Kidney (tissue), 14 donors: Measurements from ENCODE around the gene ADIPOQ. TPM values are rescaled to one million over a fixed set of nuclear protein-coding genes. Genes with fewer than 3 reads are reported as not detected.

Experiments used
- DNase-seq, 5 donors: peaks; one replicate each; pipeline ENCODE4 v3.0.0-alpha.2; 2013 to 2020
- FAIRE-seq: peaks from 2 replicates; lab custom pipeline; 2012; peaks lifted over from hg19 to GRCh38; lab: Jason Lieb, UNC
- H3K27ac ChIP-seq, 2 donors: one replicate each; pipeline ENCODE4 v1.7.0; 2013; ENCODE audit warnings: low read depth in 2 of 2, low read length in 2 of 2, inconsistent platforms in 1 of 2
- H3K27me3 ChIP-seq: one replicate; pipeline ENCODE4 v1.7.1; 2013; ENCODE audit warnings: low read length, inconsistent platforms; ENCODE audit not compliant: control insufficient read depth, insufficient read depth
- H3K36me3 ChIP-seq, 3 donors: one replicate each; pipeline versions ENCODE4 v1.7.0 to v1.7.1; 2013; ENCODE audit warnings: low read length in 3 of 3, control low read depth in 1 of 3, inconsistent platforms in 1 of 3; ENCODE audit not compliant: insufficient read depth in 3 of 3, control insufficient read depth in 2 of 3
- H3K4me1 ChIP-seq, 3 donors: one replicate each; pipeline versions ENCODE4 v1.7.0 to v1.7.1; 2013; ENCODE audit warnings: low read length in 3 of 3, inconsistent platforms in 1 of 3, low read depth in 1 of 3; ENCODE audit not compliant: control insufficient read depth in 2 of 3, insufficient read depth in 2 of 3
- H3K4me3 ChIP-seq, 3 donors: one replicate each; pipeline versions ENCODE4 v1.7.0 to v1.8.1; 2013; ENCODE audit warnings: low read length in 3 of 3, control low read depth in 1 of 3, inconsistent platforms in 1 of 3
- H3K9ac ChIP-seq, 3 donors: one replicate each; pipeline versions ENCODE4 v1.7.0 to v1.7.1; 2013; ENCODE audit warnings: low read length in 3 of 3, control low read depth in 1 of 3, inconsistent platforms in 1 of 3
- H3K9me3 ChIP-seq, 3 donors: one replicate each; pipeline versions ENCODE4 v1.7.0 to v1.7.1; 2013; ENCODE audit warnings: low read length in 3 of 3, control low read depth in 1 of 3, inconsistent platforms in 1 of 3; ENCODE audit not compliant: control insufficient read depth in 2 of 3, insufficient read depth in 1 of 3
- intact Hi-C: fragments of 100-400 bp; cut with DNase I; formaldehyde crosslinking; loops from one replicate; pipeline ENCODE4 v1.11.1; 2022
- polyA plus RNA-seq: library from polyadenylated mRNA; stranded (reverse); fragments of 350-450 nt; fragmentation: Illumina TruSeq; extraction: RNeasy Lipid Tissue Mini Kit (QIAGEN cat#74804); gene quantifications from one replicate; pipeline ENCODE4 v1.2.3, GENCODE V29; 2014; ENCODE audit warnings: low read depth, low replicate concordance; ENCODE audit not compliant: insufficient read depth
- total RNA-seq: library from RNA; stranded (reverse); fragmentation: NEBNext Ultra II Directional; extraction: Animal tissue kit (Norgen Biotek cat#: 25700); gene quantifications from one replicate; pipeline ENCODE4 v1.2.1, GENCODE V29; 2021
- TF ChIP-seq, protein P1 (sequence below): IDR thresholded peaks from 3 replicates; pipeline ENCODE4 v1.5.1; 2012; ENCODE audit warnings: mild to moderate bottlenecking, moderate library complexity, borderline replicate concordance; ENCODE audit not compliant: insufficient read depth; ENCODE audit errors: extremely low read depth
- donor health status: control.
- donor health status: control.
- donor health status: control.
- donor health status: control.
- donor health status: control.
- donor health status: DM: yes; HTN: yes; CAD: no.
- donor health status: Normal renal cell carcinoma (clear cell type).

The ADIPOQ gene
- total and polyA plus RNA-seq, 2 donors from 2014 or later, result not detected

DNA sequence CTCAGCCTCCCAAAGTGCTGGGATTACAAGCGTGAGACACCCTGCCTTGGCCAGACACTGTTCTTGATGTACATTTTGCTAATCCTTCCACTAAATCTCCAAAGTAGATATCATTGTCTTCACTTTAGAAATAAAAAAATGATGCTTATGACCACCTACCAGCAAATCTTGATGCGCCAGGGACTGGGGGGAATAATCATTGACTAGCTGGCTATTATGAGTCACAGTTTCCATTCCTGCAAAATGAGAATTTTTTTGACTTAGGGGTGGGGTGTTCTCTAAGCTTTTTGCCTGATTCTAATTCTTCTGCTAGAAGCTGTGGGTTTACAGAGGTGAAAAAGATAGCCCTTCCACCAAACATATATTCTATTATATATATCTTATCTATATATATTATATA lies 19.1 kb upstream of the ADIPOQ start:
- DNase-seq, result no peak
- Histone ChIP-seq H3K27me3 (peaks cover 22% of the 10 kb centered on the region), H3K36me3 (no peaks in the 10 kb centered on the region), H3K9ac (no peak overlapping the region), H3K9me3 (no peaks in the 10 kb centered on the region), H3K4me3 (no peak overlapping the region), H3K4me1 (peaks cover 0 to 5% (median 0%) of the 10 kb centered on the region in 3 donors), H3K27ac (no peak overlapping the region)
- intact Hi-C loops, result no loop called here
- TF ChIP-seq, protein P1, sequence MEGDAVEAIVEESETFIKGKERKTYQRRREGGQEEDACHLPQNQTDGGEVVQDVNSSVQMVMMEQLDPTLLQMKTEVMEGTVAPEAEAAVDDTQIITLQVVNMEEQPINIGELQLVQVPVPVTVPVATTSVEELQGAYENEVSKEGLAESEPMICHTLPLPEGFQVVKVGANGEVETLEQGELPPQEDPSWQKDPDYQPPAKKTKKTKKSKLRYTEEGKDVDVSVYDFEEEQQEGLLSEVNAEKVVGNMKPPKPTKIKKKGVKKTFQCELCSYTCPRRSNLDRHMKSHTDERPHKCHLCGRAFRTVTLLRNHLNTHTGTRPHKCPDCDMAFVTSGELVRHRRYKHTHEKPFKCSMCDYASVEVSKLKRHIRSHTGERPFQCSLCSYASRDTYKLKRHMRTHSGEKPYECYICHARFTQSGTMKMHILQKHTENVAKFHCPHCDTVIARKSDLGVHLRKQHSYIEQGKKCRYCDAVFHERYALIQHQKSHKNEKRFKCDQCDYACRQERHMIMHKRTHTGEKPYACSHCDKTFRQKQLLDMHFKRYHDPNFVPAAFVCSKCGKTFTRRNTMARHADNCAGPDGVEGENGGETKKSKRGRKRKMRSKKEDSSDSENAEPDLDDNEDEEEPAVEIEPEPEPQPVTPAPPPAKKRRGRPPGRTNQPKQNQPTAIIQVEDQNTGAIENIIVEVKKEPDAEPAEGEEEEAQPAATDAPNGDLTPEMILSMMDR, result no peak
- FAIRE-seq, result no peak

DNA sequence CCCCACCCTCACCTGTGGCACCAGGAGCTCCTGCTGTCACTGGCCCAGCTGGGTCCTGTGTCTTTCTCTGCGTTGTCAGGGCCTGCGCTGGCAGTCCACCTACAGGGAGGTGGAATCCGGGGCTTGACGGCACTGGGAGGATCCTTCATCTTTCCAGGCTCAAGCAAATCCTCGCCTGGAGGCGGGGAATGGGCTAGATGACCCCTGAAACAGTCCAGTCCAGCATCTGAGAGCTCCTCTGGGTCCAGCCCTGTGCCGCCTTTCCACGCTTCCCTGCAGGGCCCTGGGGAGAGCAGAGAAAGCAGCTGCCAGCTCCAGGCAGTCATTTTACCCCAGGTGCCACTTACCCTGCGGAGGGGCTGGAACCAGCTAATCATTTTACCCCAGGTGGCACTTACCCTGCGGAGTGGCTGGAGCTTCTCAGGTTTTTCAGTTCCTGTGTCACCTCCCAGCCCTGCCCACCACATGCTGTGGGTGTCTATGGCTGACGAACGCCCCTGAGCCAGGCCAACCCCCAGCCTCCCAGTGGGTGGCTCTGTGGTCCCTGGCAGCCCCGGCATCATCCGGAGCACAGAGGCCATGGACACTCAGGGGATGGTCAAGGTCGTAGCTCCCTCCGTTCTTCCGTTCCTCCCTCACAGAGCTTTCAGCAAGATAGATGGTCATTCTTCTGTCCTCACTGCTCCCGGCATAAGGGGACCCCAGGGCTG lies 17.9 kb upstream of the ADIPOQ start:
- FAIRE-seq (no peak), DNase-seq (peak in 1 of 5 donors; percentile 59)
- Histone ChIP-seq H3K4me1 (peaks cover 0 to 5% (median 0%) of the 10 kb centered on the region in 3 donors), H3K9ac (no peak overlapping the region), H3K27ac (no peak overlapping the region), H3K27me3 (peaks cover 31% of the 10 kb centered on the region), H3K4me3 (no peak overlapping the region), H3K36me3 (no peaks in the 10 kb centered on the region), H3K9me3 (no peaks in the 10 kb centered on the region)
- intact Hi-C loops, result no loop called here
- TF ChIP-seq, protein P1, result no peak

DNA sequence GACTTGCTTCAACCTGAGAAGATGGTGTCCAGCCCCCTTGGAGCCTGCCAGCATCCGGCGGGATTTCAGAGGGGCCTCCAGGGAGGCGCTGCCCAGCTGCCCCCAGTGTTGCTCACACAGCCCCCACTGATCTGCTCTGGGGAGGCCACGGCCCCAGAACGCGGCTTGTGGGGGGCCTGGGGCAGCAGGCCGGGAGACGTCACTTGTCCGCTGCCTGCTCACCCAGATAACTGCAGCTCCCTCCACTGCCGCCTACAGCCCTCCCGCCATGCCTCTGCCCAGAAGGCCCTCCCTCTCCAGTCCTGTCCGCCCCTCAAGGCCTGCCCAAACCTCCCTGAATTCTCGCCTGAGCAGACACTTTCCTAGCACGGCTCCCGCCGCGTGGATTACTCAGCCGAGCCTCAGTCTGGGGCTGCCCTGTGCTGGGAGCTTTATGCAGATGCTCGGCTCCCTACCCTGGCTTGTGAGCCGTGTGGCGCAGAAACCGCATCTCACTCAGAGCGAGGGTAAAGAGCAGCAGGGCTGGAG lies 17.2 kb upstream of the ADIPOQ start:
- TF ChIP-seq, protein P1, result no peak
- Histone ChIP-seq H3K9me3 (no peaks in the 10 kb centered on the region), H3K36me3 (no peaks in the 10 kb centered on the region), H3K27ac (no peak overlapping the region), H3K27me3 (peaks cover 38% of the 10 kb centered on the region), H3K9ac (no peak overlapping the region), H3K4me1 (peaks cover 0 to 5% (median 0%) of the 10 kb centered on the region in 3 donors), H3K4me3 (no peak overlapping the region)
- intact Hi-C loops, result no loop called here
- FAIRE-seq (no peak), DNase-seq (peak; percentile 77 to 86 (median 82))
